PC-3 (cell line): Measurements from ENCODE around the gene SNTA1.

Experiments
- EZH2 ChIP-seq: fragments of 300-600 bp; sonication (generic); IDR thresholded peaks from one replicate; pipeline ENCODE4 v1.6.1; 2017; ENCODE audit warnings: antibody characterized with exemption, mild to moderate bottlenecking, low read length; ENCODE audit not compliant: unreplicated experiment
- TF ChIP-seq, protein P1 (sequence below): fragments of 300-600 bp; sonication (generic); conservative IDR thresholded peaks from 2 replicates; pipeline ENCODE4 v1.5.1; 2017; ENCODE audit warnings: antibody characterized with exemption, low read depth, mild to moderate bottlenecking, low read length

DNA sequence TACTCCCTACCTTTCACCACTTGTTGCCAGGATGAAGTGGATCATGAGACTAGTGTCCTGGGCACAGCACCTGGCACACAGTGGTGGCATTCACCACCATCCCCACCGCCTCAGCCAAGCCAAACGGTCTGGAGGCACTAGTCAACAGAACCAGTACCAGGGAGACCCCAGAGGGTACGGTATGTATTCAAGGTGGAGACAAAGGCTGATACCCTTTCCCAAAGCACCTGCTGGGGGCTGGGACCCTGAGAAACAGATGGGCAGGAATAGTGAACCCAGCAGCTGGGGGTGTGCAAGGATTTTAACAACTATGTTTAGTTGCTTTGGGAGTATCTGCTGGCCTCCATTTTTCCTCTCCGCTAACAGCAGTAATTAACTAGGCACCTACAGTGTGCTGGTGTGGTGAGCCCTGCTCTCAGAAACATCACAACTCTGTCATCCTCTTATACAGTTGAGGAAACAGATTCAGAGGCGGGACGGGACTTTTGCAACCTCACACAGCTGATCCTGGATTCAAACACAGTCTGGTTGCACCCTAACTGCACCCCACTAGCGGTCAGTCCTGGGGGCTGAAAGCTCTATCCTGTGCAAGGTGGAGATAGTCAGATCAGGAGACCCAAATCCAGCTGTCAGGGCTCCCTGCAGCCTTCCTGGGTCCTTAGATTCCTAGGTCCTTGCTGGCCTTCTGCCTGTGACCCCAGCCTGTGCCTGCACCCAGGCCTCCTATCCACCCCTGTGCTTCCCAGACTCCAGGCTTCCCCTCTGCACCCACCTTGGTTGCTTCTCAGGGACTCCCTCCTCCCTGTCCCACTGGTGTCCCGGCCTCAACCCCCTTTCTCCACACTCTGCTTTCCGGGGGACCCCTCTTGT, 1.2 kb downstream of the SNTA1 start:
- TF ChIP-seq, protein P1, sequence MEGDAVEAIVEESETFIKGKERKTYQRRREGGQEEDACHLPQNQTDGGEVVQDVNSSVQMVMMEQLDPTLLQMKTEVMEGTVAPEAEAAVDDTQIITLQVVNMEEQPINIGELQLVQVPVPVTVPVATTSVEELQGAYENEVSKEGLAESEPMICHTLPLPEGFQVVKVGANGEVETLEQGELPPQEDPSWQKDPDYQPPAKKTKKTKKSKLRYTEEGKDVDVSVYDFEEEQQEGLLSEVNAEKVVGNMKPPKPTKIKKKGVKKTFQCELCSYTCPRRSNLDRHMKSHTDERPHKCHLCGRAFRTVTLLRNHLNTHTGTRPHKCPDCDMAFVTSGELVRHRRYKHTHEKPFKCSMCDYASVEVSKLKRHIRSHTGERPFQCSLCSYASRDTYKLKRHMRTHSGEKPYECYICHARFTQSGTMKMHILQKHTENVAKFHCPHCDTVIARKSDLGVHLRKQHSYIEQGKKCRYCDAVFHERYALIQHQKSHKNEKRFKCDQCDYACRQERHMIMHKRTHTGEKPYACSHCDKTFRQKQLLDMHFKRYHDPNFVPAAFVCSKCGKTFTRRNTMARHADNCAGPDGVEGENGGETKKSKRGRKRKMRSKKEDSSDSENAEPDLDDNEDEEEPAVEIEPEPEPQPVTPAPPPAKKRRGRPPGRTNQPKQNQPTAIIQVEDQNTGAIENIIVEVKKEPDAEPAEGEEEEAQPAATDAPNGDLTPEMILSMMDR = no peak
- no peak for TF ChIP-seq EZH2
